NCI-H1694 treated with DMSO at 0.1 percent for 48 hours (cell line): Measurements from ENCODE around the gene LYRM4.
"Not testable (repeated sequence)": the region's sequence is repeated elsewhere in the genome, so short reads cannot be mapped to it uniquely, and the experiment has no call there.

Source experiments
- DNase-seq: peaks from one replicate; lab custom pipeline; 2025; lab: John Stamatoyannopoulos, UW

Gene LYRM4

GRCh38 chr6:5120543-5120942 lies 140.2 kb downstream of the LYRM4 start:
- not testable (repeated sequence) for DNase-seq

- no peak for DNase-seq
Observed at GRCh38 chr6:5120011-5120410, 140.7 kb downstream of the LYRM4 start.

GRCh38 chr6:5119090-5119951 lies 141.4 kb downstream of the LYRM4 start:
- DNase-seq: no peak

- DNase-seq: no peak
Observed at GRCh38 chr6:5116243-5116991, 144.3 kb downstream of the LYRM4 start.

- no peak for DNase-seq
Observed at GRCh38 chr6:5115168-5115567, 145.6 kb downstream of the LYRM4 start.

GRCh38 chr6:5113096-5113495 lies 147.7 kb downstream of the LYRM4 start:
- DNase-seq: no peak

- no peak for DNase-seq
Observed at GRCh38 chr6:5112066-5112799, 148.5 kb downstream of the LYRM4 start.

- no peak for DNase-seq
Observed at GRCh38 chr6:5111626-5112025, 149.1 kb downstream of the LYRM4 start.

GRCh38 chr6:5110246-5110645 lies 150.5 kb downstream of the LYRM4 start:
- no peak for DNase-seq

- no peak for DNase-seq
Observed at GRCh38 chr6:5109436-5109835, 151.3 kb downstream of the LYRM4 start.

- DNase-seq: no peak
Observed at GRCh38 chr6:5108536-5109150, 152.1 kb downstream of the LYRM4 start.

- no peak for DNase-seq
Observed at GRCh38 chr6:5108068-5108467, 152.7 kb downstream of the LYRM4 start.

- no peak for DNase-seq
Observed at GRCh38 chr6:5107341-5107740, 153.4 kb downstream of the LYRM4 start.

- DNase-seq: no peak
Observed at GRCh38 chr6:5105146-5105545, 155.6 kb downstream of the LYRM4 start.

GRCh38 chr6:5104667-5105066 lies 156.1 kb downstream of the LYRM4 start:
- DNase-seq: no peak

GRCh38 chr6:5103250-5103649 lies 157.5 kb downstream of the LYRM4 start:
- DNase-seq: no peak

- DNase-seq: no peak
Observed at GRCh38 chr6:5102267-5102970, 158.3 kb downstream of the LYRM4 start.

GRCh38 chr6:5100806-5101205 lies 159.9 kb downstream of the LYRM4 start:
- no peak for DNase-seq

- no peak for DNase-seq
Observed at GRCh38 chr6:5099537-5099936, 161.2 kb downstream of the LYRM4 start.

GRCh38 chr6:5098501-5099270 lies 162.1 kb downstream of the LYRM4 start:
- DNase-seq: no peak

- DNase-seq: no peak
Observed at GRCh38 chr6:5096482-5096881, 164.3 kb downstream of the LYRM4 start.
